HG02610 (cell line): ENCODE measurements around the gene CELSR1.

Source experiments
- ATAC-seq: cut with Tn5 transposase; IDR thresholded peaks from one replicate; pipeline ENCODE4 v1.9.1; 2021; ENCODE audit warnings: mild to moderate bottlenecking, moderate library complexity; ENCODE audit not compliant: unreplicated experiment

Gene CELSR1

DNA sequence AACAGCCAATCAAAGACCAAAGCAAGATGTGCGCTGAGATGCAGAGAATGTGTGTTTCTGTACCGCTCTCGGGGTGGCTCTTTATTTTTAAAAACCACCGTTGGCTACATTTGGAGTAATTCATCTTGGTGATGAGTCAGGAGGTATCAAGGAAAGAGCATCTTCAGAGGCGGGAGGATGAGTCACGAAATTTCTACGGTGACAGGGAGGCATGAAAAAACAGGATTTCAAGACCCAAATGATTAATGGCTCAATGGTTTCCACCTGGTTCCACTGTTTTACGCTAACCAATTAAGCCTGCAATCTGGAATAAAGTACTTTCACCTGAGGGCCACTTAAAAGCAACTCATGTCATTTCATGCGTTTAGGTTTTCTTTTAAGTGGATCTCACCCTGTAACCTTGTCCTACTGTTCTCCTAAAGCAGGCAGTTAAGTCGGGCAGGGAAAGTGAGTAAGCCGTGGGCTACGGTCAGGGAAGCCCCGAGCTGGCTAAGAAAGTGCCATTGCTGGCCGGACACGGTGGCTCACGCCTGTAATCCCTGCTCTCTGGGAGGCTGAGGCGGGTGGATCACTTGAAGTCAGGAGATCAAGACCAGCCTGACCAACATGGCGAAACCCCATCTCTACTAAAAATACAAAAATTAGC lies 74.6 kb downstream of the CELSR1 start:
- ATAC-seq, result no peak

DNA sequence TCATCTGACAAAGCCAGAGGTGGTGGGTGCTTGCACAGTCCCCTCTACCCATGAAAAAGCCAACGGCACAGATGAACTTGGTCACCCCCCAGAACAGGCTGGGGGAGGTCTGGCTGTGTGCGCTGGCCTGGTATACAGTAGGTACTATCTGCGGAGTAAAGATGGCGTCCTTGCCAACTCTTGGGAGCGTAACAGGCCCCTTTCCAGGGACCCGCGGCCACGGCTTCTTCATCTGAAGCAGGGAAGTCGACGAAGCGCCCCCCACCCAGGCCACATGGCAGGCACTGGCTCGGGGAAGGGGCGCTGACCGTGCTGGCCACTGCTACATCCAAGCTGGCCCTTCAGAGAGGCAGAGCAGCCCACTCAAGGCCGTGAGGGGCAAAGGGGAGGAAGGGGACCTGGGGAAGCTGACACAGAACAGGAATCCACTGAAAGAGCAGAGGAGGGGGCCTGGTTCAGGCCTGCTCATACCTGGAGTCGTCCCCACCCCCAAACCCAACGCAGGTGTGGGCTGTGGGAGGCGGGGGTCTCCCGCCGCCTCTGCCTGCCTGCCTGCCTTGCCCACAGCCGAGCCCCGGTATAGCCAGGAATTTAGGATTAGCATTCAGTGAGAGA lies 75.7 kb downstream of the CELSR1 start:
- ATAC-seq, result no peak

DNA sequence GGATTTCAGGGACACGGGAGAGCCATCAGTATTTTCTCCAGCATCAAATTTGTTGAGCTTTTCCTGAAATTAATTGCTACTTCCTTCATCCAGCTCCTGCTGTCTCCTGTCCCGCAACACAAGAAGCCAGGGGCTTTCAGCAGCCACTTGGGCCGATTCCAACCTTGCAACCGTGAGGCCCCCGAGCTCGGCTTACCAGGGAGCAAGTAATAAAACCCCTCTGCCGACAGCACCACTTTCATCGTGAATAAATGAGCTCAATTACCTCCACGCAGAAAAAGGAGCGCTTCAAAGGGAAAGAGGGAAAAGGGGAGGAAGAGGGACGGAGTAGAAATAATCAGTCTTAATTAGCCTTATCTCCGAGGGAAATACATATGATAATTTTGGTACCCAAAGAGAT lies 76.6 kb downstream of the CELSR1 start:
- ATAC-seq, result no peak

DNA sequence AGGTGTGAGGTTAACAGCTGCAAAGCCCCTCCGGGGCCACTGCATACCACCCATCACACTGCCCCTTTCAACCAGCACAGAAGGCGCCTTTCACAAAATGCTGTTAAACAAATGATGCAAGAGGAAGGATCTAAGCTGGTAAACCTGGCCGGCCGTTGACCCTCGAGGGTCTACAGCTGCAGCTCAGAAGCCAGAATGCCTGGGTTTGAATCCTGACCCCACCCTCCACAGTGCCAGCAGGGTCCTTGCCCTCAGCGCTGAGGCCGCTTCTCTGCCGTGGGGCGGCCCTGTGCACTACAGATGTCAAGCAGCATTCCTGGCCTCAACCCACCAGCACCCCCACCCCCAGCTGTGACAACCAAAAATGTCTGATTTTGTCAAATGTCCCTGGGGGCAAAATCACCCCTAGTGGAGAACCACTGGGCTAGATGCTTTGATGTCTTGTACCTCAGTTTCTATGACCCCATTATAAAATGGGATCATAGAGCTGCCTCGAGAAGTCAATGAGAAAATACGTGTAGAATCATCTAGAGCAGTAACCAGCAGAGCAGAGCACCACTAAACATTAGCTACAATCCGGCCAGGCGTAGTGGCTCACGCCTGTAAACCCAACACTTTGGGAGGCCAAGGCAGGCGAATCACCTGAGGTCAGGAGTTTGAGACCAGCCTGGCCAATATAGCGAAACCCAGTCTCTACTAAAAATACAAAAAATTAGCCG lies 77.9 kb downstream of the CELSR1 start:
- ATAC-seq, result no peak

DNA sequence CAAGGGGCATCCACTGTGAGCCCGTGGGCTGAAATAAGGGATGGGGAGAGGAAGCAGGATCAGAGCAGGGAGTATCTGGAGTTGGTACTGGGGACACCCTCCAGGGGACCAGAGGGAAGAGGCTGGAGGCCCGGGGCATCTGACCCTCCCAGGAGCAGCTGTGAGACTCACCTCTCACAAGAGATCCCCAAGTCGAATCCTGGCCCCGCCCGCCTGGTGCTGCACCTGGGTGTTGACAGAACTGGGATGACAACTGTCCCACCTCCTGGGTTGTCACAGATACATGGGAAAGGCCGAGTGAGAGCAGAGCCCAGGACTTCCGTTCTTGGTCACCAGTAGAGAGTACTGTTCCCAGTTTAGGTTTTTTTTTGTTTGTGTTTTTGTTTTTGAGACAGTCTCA lies 78.9 kb downstream of the CELSR1 start:
- ATAC-seq, result no peak

DNA sequence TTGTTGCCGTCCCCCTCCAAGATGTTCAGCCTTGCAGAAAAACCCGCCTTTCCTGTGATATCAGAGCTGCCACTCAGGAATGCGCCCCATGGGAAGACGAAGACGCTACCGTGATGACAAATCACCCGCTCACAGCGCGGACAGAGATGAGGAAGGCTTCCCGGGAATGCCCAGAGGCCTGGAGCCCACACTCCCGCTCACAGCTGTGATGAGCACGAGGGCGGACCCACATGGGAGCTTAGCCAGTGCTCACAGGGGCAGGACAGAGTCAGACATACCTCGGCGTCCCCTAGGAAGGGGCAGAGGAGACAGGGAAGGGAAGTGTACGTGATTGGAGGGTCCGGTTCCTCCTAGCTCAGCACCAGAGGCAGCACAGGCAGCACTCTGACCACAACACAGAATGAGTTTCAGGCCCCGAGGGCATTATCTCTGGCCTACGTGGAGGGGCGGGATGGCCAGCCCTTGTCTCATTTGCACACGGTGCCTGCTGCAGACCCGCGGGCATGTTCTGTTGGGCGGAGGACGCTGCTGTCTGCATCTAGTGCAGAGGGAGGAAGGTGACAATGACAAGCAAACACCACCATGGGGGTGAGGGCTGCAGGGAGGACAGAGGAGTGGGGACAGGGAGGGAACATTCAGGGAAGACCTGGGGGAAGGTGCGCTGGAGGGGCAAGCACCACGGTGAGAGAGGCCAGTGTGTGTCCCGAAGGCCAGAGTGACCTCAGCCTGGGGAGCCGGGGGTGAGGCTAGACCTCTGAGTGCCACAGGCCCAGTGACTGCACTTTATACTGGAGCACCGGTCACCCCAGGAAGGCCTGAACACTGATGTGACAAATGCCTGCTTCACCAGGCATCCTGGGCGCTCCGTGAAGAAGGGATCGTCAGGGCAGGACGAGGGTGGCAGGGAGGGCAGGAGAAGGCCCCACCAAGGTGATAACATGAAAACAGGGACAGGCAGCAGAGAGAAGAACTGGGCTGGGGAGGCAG lies 79.6 kb downstream of the CELSR1 start:
- ATAC-seq, result no peak

DNA sequence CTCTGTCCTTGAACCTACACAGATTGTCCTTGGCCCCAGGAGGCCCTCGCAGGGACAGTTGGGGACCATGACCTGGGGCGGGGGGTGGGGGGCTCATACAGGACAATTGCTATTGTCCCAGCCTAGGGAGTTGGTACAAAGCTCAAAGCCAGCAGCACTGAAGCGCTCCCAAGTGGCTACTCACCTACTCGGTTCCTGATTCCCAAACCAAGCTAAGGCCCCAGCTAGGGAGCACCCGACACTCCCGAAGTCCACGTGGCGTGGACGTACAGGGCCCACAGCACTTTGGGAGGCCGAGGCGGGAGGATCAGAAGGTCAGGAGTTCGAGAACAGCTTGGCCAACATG lies 80.6 kb downstream of the CELSR1 start:
- no peak for ATAC-seq

DNA sequence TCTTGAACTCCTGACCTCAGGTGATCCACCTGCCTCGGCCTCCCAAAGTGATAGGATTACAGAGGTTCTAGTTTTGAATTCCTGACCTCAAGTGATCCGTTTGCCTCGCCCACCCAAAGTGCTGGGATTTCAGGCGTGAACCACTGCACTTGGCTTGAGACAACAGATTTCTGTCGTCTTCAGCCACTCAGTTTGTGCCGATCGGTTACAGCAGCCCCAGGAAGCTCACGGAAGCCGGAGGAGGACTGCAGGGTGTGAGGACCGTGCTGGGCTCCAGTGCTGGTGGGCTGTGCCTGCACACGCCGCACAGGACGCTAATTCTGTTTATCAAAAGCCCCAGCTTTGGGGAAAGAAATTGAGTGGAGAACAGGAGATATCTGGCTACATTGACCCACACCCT lies 82.0 kb downstream of the CELSR1 start:
- ATAC-seq, result no peak

DNA sequence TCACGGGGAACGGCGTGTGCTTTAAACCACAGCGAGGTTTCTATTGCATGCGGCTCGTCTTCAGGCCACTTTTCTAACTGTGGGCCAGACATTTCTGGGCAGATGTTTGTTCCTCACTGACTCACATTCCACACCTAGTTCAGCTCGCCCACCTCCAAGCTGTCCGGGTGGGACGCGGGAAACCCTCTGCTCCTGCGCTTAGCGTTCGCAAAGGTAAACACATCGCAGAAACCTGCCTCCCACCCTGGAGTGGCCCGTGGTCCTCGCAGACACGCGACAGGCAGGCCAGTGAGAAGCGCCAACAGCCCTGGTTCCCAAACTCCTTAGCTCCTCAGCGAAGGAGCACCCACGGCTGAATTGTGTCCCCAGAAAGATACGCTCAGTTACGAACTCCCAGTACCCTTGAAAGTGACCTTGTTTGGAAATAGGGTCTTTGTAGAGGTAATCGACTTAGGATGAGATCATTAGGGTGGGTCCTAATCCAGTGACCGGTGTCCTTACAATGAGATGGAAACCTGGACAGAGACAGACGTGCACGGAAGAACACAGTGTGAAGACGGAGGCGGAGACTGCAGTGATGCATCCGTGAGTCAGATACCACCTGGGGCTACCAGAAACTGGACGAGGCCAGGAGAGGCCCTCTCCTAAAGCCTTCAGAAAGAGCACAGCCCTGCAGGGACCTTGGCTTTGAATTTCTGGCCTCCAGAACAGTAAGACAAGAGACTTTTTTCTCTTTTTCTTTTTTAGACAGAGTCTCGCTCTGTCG lies 82.7 kb downstream of the CELSR1 start:
- ATAC-seq, result no peak

DNA sequence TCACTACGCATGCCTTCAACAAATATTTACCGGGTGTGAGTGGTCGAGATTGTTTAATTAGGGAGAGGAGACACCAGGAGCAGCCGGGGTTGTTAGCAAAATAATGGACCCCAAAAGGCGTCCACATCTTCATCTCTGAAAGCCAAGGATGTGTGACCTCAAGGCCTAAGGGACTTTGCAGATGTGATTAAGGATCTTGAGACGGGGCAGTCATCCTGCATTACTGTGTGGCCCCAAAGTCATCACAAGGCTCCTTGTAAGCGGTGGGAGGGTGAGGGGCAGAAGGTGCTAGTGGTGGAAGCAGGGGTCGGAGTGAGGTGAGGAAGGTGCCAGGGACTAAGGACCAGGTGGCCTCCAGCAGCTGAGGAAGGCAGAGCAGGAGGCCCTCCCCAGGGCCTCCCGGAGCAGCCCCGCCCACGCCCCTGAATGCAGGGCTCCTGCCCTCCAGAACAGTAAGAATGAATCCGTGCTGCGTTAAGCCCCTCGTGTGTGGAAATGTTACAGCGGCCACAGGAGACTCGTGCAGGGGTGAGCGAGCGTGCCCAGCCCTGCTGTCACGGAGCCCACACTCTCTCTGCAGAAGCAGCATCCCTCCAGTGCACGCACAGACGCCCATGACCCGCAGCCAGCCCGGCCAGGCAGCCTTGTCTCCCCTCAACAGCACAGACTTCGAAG lies 83.5 kb downstream of the CELSR1 start:
- ATAC-seq, result no peak

DNA sequence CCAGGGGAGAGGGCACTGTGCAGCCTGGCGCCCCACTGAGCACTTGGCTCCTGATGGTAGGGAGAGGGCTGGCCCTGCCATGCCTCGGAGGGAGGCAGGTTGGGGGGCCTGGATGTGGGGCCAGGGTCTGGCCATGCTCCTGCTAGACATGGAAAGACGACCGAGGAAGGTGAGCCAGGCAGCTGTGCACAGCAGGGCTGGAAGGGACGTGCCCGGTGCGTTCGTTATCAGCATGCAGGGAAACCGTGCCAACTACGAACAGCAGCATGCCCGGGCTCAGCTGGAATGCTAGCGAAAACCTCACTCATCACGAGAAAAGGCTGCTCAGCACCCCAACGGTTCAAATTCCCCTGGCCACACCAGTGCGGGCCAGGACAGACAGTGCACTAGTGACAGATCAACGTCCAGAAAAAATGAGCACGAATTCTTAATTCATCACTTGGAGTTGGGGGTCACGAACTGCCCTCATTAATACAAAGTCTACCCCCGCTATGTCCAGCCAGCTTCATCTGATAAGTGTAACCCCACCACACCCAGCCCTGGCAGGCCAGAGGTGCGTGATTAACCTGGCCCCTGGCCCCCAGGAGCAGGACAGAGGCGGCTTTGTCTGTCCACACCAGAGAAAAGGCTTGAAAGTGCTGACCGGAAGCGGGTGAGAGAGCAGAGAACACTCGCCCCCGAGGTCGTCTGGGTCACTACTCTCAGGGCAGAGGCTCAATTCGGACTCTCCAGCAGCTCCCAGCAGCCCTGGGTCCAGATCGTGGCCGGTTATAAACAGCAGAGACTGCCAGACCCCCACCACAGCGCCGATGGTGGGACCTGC lies 84.2 kb downstream of the CELSR1 start:
- ATAC-seq, result no peak

DNA sequence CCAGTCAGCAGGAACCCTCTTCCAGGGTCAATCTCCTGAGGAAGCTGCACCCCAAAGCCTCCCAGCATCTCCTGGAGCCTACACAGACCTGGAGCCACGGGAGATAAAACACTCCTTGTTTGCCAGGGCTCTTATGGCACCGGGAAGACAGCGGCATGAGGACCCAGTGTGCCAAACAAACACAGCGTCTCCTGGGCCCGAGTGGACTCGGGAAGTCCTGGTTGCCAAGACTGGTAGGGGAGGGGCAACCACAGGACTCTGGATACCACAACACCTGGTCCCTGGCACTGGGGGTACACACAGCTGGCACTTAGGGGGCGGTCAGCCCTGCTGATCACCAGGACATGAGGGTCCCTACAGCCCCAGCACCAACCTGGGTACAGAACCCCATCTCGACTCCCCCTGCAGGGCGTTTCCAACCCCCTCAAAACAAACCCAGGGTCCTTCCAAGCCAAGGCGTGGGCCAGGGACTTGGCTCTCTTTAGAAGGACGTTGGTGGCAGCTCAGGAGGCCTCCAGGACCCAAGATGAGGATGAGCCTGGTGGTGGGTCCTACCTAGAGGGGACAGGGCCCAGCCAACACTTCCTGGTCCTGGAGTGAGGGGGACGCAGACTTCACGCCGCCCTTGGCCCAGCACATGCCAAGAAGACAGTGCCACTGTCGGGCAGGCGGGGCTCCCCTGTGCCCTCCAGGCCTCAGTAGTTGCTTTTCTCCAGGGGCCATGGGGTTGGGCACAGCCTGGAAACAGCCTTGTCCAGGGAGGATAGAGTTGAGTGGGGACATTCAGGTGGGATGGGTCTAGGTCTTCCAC lies 85.0 kb downstream of the CELSR1 start:
- ATAC-seq, result no peak

DNA sequence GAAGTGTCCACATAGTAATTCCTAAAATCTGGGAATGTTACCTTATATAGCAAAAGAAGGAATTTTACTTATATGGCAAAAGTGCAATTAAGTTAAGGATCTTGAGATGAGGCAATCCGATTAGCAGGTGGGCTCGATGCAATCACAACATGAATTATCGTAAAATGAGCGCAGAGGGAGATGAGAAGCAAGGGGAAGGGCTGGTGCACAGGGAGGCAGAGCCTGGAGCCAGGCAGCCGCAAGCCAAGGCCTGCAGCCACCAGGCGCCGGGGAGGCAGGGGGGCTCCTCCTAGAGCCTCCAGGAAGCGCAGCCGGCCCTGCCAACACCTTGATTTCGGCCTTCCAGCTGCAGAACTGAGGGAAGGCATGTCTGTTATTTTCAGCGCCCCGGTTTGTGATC lies 85.7 kb downstream of the CELSR1 start:
- no peak for ATAC-seq

DNA sequence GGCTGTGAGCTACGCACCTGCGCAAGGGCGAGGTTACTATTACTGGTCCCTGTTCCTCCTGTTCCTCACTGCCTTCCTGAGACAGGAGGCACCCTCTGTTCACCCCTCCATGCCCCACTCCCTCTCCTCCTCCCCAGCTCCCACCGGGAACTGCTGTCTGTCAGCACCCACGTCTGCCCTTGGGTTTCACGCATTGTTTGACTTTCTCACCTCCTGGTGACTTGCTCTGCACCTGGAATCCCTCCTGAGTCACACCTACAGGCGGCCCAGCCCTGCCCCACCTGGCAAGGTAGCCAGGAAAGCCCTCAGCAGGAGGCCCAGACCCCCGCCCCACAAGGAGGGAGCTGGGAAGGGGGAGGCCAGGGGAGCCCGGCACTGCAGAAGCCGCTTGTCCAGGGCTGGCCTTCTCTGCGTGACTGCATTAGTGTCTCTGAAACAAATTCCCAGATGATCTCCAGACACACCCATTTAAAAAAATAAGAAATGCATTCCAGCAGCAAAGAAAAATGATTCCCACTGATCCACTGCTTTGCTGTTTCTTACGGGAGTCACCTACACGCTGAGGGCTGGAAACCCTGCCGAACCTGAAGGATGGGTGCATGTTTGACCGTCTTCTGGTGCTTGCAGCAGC lies 86.4 kb downstream of the CELSR1 start:
- ATAC-seq, result no peak

DNA sequence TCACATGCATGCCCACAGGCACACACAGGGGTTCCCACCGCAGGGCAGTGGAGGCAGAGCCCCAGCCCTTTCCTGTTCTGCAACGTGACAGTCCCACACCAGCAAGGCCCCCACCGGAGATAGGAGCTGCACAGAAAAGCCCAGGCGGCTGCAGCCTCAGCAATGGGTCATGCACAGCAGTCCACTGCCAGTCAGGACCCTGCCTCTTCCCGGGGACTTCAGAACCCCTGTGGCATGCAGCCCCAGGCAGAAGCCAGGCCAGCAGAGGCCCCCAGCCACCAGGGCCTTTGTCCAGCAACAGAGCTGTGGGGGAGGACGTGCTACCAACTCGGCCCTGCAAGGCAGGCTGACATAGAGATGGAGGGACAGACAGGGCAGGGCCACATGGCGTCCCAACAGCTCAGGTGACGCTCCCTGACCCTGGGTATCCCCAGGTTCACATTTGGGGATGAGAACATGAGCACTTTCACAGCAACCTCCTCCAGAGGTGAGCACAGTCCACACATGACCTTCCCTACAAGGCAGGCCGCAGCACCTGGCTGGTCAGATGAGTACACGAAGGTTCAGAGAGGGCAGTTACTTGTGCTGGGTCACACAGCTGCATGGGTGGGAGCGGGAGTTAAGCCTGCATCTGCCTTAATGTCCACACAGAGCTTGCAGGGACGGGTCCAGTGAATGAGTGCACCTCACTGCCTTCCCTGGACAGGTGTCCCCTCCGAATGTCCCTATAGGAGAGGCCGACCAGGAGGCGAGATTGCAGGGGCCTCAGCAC lies 87.3 kb downstream of the CELSR1 start:
- ATAC-seq, result no peak

DNA sequence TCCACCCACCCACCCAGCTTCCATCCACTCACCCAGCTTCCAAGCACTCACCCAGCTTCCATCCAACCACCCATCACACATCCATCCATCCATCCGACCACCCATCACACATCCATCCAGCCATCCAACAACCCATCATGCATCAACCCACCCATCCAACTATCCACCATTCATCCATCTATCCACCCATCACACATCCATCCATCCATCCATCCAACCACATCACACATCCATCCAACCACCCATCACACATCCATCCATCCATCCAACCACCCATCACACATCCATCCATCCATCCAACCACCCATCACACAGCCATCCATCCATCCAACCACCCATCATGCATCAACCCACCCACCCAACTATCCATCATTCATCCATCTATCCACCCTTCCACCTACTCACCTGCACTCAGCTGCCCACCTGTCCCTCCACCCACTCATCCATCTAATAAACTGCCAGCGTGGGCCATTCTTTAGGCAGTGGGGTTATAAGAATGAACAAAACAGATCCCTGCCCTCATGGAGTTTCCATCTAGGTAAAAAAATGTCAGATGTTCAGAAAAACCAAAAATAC lies 88.2 kb downstream of the CELSR1 start:
- no peak for ATAC-seq

DNA sequence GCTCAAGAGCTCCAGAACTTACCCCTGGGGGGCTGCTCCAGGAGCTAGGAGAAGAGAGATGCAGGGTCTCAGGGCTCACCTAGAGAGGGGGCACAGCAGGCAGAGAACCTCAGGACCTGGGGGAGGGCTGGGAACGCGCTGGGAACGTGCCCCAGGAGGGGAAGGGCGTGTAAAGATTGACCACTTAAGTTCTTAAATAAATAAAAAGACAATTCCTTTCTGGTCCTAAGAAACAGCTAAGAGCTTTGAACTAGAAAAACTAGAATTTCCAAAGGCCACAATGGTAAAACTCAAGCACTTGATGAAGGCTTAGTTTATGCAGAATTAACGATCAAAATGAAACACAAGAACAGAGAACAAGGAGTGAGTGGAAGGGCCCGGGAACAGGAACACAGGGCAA lies 89.1 kb downstream of the CELSR1 start:
- no peak for ATAC-seq
